ENCODE measurements around the gene TCEAL6.
"Not testable (repeated sequence)": the region's sequence is repeated elsewhere in the genome, so short reads cannot be mapped to it uniquely, and the experiment has no call there.

TCEAL6 gene

GRCh38 chrX:102142274-102142673 lies at the start of gene TCEAL6:
Gene TCEAL6, minus strand, starts transcription at chrX:102142481.
- not testable (repeated sequence) for DNase-seq

GRCh38 chrX:102185967-102186720 lies 43.9 kb upstream of the TCEAL6 start:
- no peak for DNase-seq

- no peak for DNase-seq
These were observed 13.5 kb upstream of the TCEAL6 start, which contains the start of gene BEX5 for GRCh38 chrX:102155806-102156179. Gene BEX5, minus strand, starts transcription at chrX:102155977. Its CDS starts 1,712 bp downstream, at chrX:102154265.

GRCh38 chrX:102154900-102155805 lies 12.9 kb upstream of the TCEAL6 start:
- DNase-seq = no peak

GRCh38 chrX:102154218-102154860 lies 12.1 kb upstream of the TCEAL6 start:
- no peak for DNase-seq

- not testable (repeated sequence) for DNase-seq
These were observed 650 bp downstream of the TCEAL6 start for GRCh38 chrX:102141631-102142030.

- DNase-seq = not testable (repeated sequence)
These were observed 1.4 kb downstream of the TCEAL6 start for GRCh38 chrX:102140876-102141275.

- no peak for DNase-seq
These were observed 4.2 kb downstream of the TCEAL6 start for GRCh38 chrX:102138064-102138463.

GRCh38 chrX:102129473-102129872 lies 12.8 kb downstream of the TCEAL6 start:
- DNase-seq = no peak

GRCh38 chrX:102126863-102127262 lies 15.4 kb downstream of the TCEAL6 start:
- DNase-seq = no peak

GRCh38 chrX:102126080-102126818 lies 16.0 kb downstream of the TCEAL6 start:
- DNase-seq = not testable (repeated sequence)

- DNase-seq = not testable (repeated sequence)
These were observed 16.8 kb downstream of the TCEAL6 start, which contains the start of gene TCEAL2 for GRCh38 chrX:102125436-102125835. Gene TCEAL2, plus strand, starts transcription at chrX:102125679. Its CDS starts 1,152 bp downstream, at chrX:102126831.

- DNase-seq = not testable (repeated sequence)
These were observed 17.3 kb downstream of the TCEAL6 start for GRCh38 chrX:102125014-102125413.

- no peak for DNase-seq
These were observed 26.5 kb downstream of the TCEAL6 start for GRCh38 chrX:102115748-102116147.

GRCh38 chrX:102113367-102113766 lies 28.9 kb downstream of the TCEAL6 start:
- DNase-seq = no peak
